NCI-H128 (cell line): ENCODE measurements around the gene VEZT.
"Not testable (repeated sequence)": the region's sequence is repeated elsewhere in the genome, so short reads cannot be mapped to it uniquely, and the experiment has no call there.

Source experiments
- DNase-seq: peaks from one replicate; lab custom pipeline; 2025; ENCODE audit not compliant: unreplicated experiment; lab: John Stamatoyannopoulos, UW

VEZT gene, protein sequence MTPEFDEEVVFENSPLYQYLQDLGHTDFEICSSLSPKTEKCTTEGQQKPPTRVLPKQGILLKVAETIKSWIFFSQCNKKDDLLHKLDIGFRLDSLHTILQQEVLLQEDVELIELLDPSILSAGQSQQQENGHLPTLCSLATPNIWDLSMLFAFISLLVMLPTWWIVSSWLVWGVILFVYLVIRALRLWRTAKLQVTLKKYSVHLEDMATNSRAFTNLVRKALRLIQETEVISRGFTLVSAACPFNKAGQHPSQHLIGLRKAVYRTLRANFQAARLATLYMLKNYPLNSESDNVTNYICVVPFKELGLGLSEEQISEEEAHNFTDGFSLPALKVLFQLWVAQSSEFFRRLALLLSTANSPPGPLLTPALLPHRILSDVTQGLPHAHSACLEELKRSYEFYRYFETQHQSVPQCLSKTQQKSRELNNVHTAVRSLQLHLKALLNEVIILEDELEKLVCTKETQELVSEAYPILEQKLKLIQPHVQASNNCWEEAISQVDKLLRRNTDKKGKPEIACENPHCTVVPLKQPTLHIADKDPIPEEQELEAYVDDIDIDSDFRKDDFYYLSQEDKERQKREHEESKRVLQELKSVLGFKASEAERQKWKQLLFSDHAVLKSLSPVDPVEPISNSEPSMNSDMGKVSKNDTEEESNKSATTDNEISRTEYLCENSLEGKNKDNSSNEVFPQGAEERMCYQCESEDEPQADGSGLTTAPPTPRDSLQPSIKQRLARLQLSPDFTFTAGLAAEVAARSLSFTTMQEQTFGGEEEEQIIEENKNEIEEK

GRCh38 chr12:95217377-95218149, at the start of gene VEZT, which contains the start of gene FGD6:
VEZT (plus strand) TSS chr12:95217807; CDS start chr12:95217851, 44 bp downstream.
FGD6 (minus strand) TSS chr12:95217467; CDS start chr12:95217240, 227 bp downstream.
- peak; percentile 100 for DNase-seq

GRCh38 chr12:95168746-95169145, 48.9 kb upstream of the VEZT start:
- no peak for DNase-seq

- no peak for DNase-seq
These were observed 48.2 kb upstream of the VEZT start for GRCh38 chr12:95169368-95169767.

GRCh38 chr12:95173392-95174251, 44.0 kb upstream of the VEZT start:
- DNase-seq: no peak

DNA sequence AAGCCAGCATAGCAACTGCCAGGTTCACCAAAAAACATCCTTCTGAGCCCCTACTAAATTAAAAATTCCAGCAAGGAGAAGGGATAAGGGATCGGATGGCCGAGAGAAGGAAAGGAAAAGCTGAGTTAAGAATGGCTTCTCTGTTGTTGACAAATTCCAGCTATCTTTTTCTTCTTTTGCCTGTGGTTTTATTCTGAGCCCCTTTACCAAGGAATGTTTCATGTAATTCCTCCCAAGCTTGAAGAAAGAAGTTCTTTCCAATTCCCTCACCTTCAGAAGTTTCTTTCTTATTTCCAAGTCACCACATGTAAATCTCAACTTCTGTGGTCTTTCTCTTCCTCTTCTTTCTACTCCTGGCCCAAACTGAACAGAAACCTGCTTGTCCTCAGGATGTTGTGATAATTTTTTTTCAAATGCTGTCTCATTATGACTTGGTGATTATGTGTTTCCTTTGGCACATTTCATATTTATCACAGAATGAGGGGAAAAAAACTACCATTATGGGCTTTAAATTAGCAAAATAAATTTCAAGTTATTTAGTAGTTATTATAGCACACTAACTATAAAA, 40.3 kb upstream of the VEZT start:
- DNase-seq: no peak

GRCh38 chr12:95178136-95178535, 39.5 kb upstream of the VEZT start:
- DNase-seq: no peak

DNA sequence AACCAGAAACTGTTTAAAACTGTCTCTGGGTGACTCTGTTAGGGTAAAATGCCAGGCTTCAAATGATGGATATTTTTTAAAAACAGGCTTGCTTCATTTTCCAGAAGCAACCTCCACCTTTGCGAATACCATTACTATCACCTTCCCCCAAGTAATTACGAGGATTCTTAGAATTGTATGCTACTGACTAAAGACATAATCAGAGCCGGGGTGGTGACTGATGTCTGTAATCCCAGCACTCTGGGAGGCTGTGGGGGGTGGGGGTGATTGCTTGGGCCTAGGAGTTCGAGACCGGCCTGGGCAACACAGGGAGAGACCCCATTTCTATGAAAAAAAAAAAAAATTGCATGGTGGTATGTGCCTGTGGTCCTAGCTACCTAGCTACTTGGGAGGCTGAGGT, 38.6 kb upstream of the VEZT start:
- DNase-seq: no peak

- no peak for DNase-seq
These were observed 36.5 kb upstream of the VEZT start for GRCh38 chr12:95181103-95181502.

- no peak for DNase-seq
These were observed 34.7 kb upstream of the VEZT start for GRCh38 chr12:95182868-95183415.

DNA sequence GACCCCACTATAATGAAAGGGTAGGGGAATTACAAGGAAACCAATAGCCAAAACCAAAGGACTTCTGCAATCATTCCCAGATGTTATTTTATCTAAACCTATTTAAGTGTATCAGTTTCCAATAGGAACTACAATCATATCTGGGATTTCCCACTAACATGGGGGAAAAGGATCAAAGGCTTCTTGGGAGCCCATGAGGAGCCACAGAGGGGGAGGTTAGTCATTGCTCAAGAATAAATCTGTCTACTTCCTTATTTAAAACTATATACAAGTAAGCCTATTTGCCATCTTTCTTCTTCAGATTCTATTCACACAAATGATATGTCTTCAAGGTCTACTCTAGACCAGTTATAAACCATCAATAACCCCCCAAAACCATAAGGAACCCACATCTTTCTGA, 33.5 kb upstream of the VEZT start:
- no peak for DNase-seq

GRCh38 chr12:95185072-95185471, 32.5 kb upstream of the VEZT start:
- no peak for DNase-seq

DNA sequence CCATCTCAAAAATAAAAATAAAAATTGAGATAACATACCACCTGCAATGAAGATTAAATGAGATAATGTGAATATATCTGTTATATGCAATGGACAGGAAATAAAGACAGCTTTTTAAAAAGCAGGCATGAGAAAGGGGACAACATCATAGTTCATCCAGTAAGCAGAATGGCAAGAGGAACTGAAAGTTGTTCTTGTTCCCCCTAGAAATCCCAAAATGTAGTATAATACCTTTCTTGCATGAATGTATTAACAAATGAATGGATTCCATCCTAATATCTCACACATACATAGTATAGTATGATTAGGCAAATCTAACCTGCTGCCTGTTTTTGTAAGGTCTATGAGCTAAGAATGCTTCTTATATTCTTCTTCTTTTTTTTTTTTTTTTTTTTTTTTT, 31.8 kb upstream of the VEZT start:
- no peak for DNase-seq

DNA sequence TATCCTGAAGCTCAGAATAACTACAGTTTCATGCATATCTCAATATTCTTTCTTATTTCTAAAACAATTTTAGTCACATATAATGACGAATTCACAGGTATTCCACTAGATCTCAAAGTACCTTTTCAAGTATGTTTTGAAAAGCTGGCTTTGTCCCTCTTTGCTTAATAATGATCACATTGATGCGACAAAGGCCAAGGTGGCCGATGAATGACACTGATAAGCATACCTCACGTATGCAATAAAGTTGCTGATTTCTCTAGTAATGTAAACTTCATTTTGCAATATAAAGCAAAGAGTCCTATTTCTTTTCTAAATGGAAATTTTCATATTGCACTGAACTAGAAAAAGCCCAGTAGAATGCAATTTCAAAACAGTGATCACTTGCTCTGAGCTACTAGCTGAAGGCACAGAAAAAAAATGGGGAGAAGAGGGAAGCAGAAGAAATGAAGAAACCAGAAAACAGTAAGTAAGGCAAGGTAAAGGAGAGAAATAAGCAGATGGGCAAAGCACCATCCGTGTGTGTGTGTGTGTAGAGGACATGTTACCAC, 29.7 kb upstream of the VEZT start:
- DNase-seq: no peak

DNA sequence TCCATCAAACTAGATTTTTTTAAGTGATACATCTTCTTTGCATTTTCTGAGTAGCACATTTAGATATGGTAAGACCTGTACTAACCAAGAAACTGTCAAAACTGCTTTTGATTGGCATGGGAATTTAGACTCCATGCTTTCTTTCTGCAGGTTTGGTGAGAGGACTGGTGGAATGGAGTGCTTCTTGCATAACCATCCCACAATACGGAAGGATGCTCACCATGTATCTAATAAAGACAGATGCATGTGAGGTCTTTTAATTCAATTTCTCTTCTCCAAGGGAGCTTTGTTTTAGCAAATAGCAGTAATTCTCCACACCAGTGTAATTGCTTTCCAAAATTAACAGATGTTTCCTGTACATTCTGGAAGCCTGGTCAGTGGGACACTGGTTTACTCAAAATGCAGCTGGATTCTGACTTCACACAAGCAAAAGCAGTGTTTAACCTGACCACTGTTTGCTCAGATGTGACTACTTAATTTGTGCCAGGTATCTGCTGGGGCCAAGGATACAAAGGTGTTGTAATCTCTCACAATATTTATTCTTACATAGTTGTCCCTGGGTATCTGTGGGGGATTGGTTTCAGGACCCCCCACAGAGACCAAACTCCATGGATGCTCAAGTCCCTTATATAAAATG, 26.4 kb upstream of the VEZT start:
- DNase-seq: no peak

GRCh38 chr12:95192271-95192670, 25.3 kb upstream of the VEZT start:
- DNase-seq: no peak

GRCh38 chr12:95193139-95193538, 24.5 kb upstream of the VEZT start:
- no peak for DNase-seq

DNA sequence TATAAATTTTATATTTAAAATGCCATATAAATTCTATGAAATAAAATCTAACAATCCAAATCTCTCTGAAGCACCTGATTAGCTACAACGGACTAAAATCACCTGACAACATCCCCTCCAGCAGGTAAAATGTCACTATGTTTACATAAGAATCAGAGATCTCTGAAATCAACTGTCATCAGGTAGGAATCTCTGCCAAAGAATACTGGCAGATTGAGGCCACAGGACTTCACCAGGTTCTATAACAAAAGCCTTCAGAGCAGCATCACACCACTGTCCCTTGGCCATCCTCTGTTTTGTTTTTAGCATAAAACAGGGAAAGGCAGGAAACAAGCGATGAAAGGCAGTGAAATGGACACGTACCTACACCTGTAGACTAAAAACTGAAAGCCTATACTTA, 22.5 kb upstream of the VEZT start:
- DNase-seq: no peak

GRCh38 chr12:95196875-95197569, 20.6 kb upstream of the VEZT start:
- not testable (repeated sequence) for DNase-seq
